ENCODE data around the gene OTOP2.

Gene OTOP2

GRCh38 chr17:74943808-74944522 is 19.9 kb downstream of the OTOP2 start:
- DNase-seq: no peak
- in situ Hi-C loops (cut with HindIII; ENCODE audit: low pct_ligation_motif_present, low sequenced_read_pairs): no loop called here
- TF ChIP-seq CTCF (IDR thresholded peaks at IDR 0.05; ENCODE audit: low read depth, low read length, missing control alignments): no peak
- no peaks in the 10 kb centered on the region for H3K36me3 ChIP-seq (replicated peaks)
- no peak overlapping the region for H3K27ac ChIP-seq
- H3K4me3 ChIP-seq (ENCODE audit: low read depth, low read length): no peak overlapping the region
- H3K27me3 ChIP-seq (replicated peaks): peaks cover 17% of the 10 kb centered on the region

- Histone ChIP-seq H3K27ac (no peak overlapping the region), H3K27me3 (replicated peaks) (peaks cover 15% of the 10 kb centered on the region), H3K4me3 (ENCODE audit: low read depth, low read length) (no peak overlapping the region), H3K36me3 (replicated peaks) (no peaks in the 10 kb centered on the region)
- in situ Hi-C loops (cut with HindIII; ENCODE audit: low pct_ligation_motif_present, low sequenced_read_pairs): no loop called here
- no peak for TF ChIP-seq CTCF (IDR thresholded peaks at IDR 0.05; ENCODE audit: low read depth, low read length, missing control alignments)
- no peak for DNase-seq
Measured at GRCh38 chr17:74945543-74945942, 21.5 kb downstream of the OTOP2 start.

GRCh38 chr17:74946641-74947040 is 22.6 kb downstream of the OTOP2 start:
- in situ Hi-C loops (cut with HindIII; ENCODE audit: low pct_ligation_motif_present, low sequenced_read_pairs): no loop called here
- no peak for TF ChIP-seq CTCF (IDR thresholded peaks at IDR 0.05; ENCODE audit: low read depth, low read length, missing control alignments)
- Histone ChIP-seq H3K36me3 (replicated peaks) (no peaks in the 10 kb centered on the region), H3K27me3 (replicated peaks) (peaks cover 18% of the 10 kb centered on the region), H3K27ac (no peak overlapping the region), H3K4me3 (ENCODE audit: low read depth, low read length) (no peak overlapping the region)
- DNase-seq: no peak

- Histone ChIP-seq H3K4me3 (ENCODE audit: low read depth, low read length) (no peak overlapping the region), H3K27ac (no peak overlapping the region), H3K27me3 (replicated peaks) (peaks cover 18% of the 10 kb centered on the region), H3K36me3 (replicated peaks) (no peaks in the 10 kb centered on the region)
- no peak for TF ChIP-seq CTCF (IDR thresholded peaks at IDR 0.05; ENCODE audit: low read depth, low read length, missing control alignments)
- in situ Hi-C loops (cut with HindIII; ENCODE audit: low pct_ligation_motif_present, low sequenced_read_pairs): no loop called here
- DNase-seq: no peak
Measured at GRCh38 chr17:74947041-74947754, 23.1 kb downstream of the OTOP2 start.

- in situ Hi-C loops (cut with HindIII; ENCODE audit: low pct_ligation_motif_present, low sequenced_read_pairs): no loop called here
- no peak for TF ChIP-seq CTCF (IDR thresholded peaks at IDR 0.05; ENCODE audit: low read depth, low read length, missing control alignments)
- Histone ChIP-seq H3K27ac (no peak overlapping the region), H3K4me3 (ENCODE audit: low read depth, low read length) (no peak overlapping the region), H3K36me3 (replicated peaks) (no peaks in the 10 kb centered on the region), H3K27me3 (replicated peaks) (peaks cover 9% of the 10 kb centered on the region)
- DNase-seq: no peak
Measured at GRCh38 chr17:74949455-74950115, 25.5 kb downstream of the OTOP2 start.
